K562 (cell line): ENCODE measurements around the gene MGAM2. TPM values are rescaled to one million over a fixed set of nuclear protein-coding genes. Genes with fewer than 3 reads are reported as not detected.

Source experiments
- ATAC-seq: fragments of 200-7000 bp; cut with Tn5 transposase; 3 replicates; pipeline ENCODE4 v1.9.1; 2020; ENCODE audit warnings: moderate library complexity
- BruUV-seq: library from RNA; stranded (reverse); fragments of 400-500 nt; replicated peaks from 2 replicates; lab custom pipeline; 2021; lab: Mats Ljungman, UMichigan
- CTCF ChIA-PET: fragments of 300-600 bp; formaldehyde crosslinking; extraction: SDS; loops from one replicate; lab custom pipeline; 2021; ENCODE audit warnings: low intra/inter-chr PET ratio; lab: Yijun Ruan, JAX
- POLR2A ChIA-PET: fragments of 300-600, 350-650 bp; sonication (Branson Sonifier 250); formaldehyde crosslinking; extraction: SDS; loops from one replicate; lab custom pipeline; 2021; ENCODE audit warnings: antibody characterized with exemption, inconsistent platforms; lab: Yijun Ruan, JAX
- DNase-seq, 4 experiments: peaks; one replicate each; pipeline versions ENCODE4 v3.0.0 to v3.0.0-alpha.2; 2011 to 2018; ENCODE audit warnings: low spot score in 3 of 4, mixed read lengths in 3 of 4; ENCODE audit errors: extremely low read depth in 1 of 4
- FAIRE-seq: peaks from 2 replicates; lab custom pipeline; 2011; peaks lifted over from hg19 to GRCh38; lab: Jason Lieb, UNC
- H2AFZ ChIP-seq: 2 replicates; pipeline ENCODE4 v1.6.0; 2011; ENCODE audit warnings: low read depth, low read length, control low read depth, inconsistent platforms
- H3K27ac ChIP-seq: fragments of 200-600 bp; 3 replicates; pipeline ENCODE4 v1.8.0; 2011; ENCODE audit warnings: low read depth, mild to moderate bottlenecking, control low read depth, inconsistent platforms, low read length, moderate library complexity, mixed read lengths; ENCODE audit errors: extremely low read depth
- H3K27me3 ChIP-seq, 2 experiments: fragments of 300-600 bp in 1 of 2; 2 replicates in 1 of 2; 3 replicates in 1 of 2; pipeline versions ENCODE4 v1.6.0 to v1.8.0; 2011; ENCODE audit warnings: inconsistent platforms in 2 of 2, low read length in 2 of 2, mild to moderate bottlenecking in 1 of 2, mixed read lengths in 1 of 2, moderate library complexity in 1 of 2; ENCODE audit not compliant: control insufficient read depth in 2 of 2, insufficient read depth in 2 of 2
- H3K36me3 ChIP-seq: fragments of 300-600 bp; 3 replicates; pipeline ENCODE4 v1.8.0; 2011; ENCODE audit warnings: mild to moderate bottlenecking, low read length, inconsistent platforms; ENCODE audit not compliant: control insufficient read depth, insufficient read depth
- H3K4me1 ChIP-seq, 2 experiments: fragments of 200-600 bp in 1 of 2; replicated peaks in 1 of 2; 2 replicates in 1 of 2; 3 replicates in 1 of 2; pipeline versions ENCODE4 v1.5.1 to v1.8.0; 2011; ENCODE audit warnings: inconsistent platforms in 2 of 2, low read length in 2 of 2, mild to moderate bottlenecking in 1 of 2, mixed read lengths in 1 of 2, moderate library complexity in 1 of 2; ENCODE audit not compliant: control insufficient read depth in 2 of 2, insufficient read depth in 2 of 2
- H3K4me2 ChIP-seq: 2 replicates; pipeline ENCODE4 v1.6.1; 2011; ENCODE audit warnings: low read length, control low read depth, inconsistent platforms, mixed read lengths; ENCODE audit not compliant: insufficient read depth
- H3K4me3 ChIP-seq: fragments of 200-600 bp; sonication (generic), shearing (Covaris generic); 2 replicates; pipeline ENCODE4 v1.5.1; 2016; ENCODE audit warnings: control low read depth, inconsistent platforms
- H3K79me2 ChIP-seq: fragments of 200-600 bp; 3 replicates; pipeline ENCODE4 v1.8.0; 2011; ENCODE audit warnings: low read length, inconsistent platforms; ENCODE audit not compliant: control insufficient read depth, insufficient read depth
- H3K9ac ChIP-seq, 2 experiments: 2 replicates each; pipeline versions ENCODE4 v1.6.0 to v1.6.1; 2011; ENCODE audit warnings: low read depth in 2 of 2, low read length in 2 of 2, control low read depth in 1 of 2, inconsistent platforms in 1 of 2, mild to moderate bottlenecking in 1 of 2, mixed read lengths in 1 of 2; ENCODE audit not compliant: insufficient read depth in 1 of 2
- H3K9me1 ChIP-seq: one replicate; pipeline ENCODE4 v1.6.0; 2011; ENCODE audit warnings: inconsistent platforms, mild to moderate bottlenecking, low read length, moderate library complexity; ENCODE audit not compliant: control insufficient read depth, insufficient read depth
- H3K9me3 ChIP-seq: replicated peaks from 2 replicates; pipeline ENCODE4 v1.5.1; 2011; ENCODE audit warnings: low read depth, low read length, inconsistent platforms; ENCODE audit not compliant: control insufficient read depth, insufficient read depth
- H4K20me1 ChIP-seq: replicated peaks from 2 replicates; pipeline ENCODE4 v1.6.1; 2011; ENCODE audit warnings: low read length, inconsistent platforms, mixed read lengths; ENCODE audit not compliant: control insufficient read depth, insufficient read depth
- CEBPB ChIP-seq: fragments of 450-650 bp; IDR thresholded peaks from 2 replicates; pipeline ENCODE4 v1.6.1; 2016; ENCODE audit warnings: missing genetic modification characterization, missing compliant biosample characterization
- E2F3 ChIP-seq: fragments of 250-450 bp; sonication (Bioruptor Pico); IDR thresholded peaks from 2 replicates; pipeline ENCODE4 v1.4.0; 2020; ENCODE audit warnings: mild to moderate bottlenecking
- ZNF316 ChIP-seq: fragments of 450-650 bp; IDR thresholded peaks from 2 replicates; pipeline ENCODE4 v1.6.1; 2016
- WGBS: fragments of 100-300 bp; shearing (Covaris generic); methylation state at CpG from one replicate; pipeline ENCODE4 v1.1.6; 2016; ENCODE audit warnings: low coverage, mixed read lengths; ENCODE audit not compliant: insufficient coverage; ENCODE audit errors: missing lambda C conversion rate; 5-methylcytosine and 5-hydroxymethylcytosine counted together
- in situ Hi-C: fragments of 300-500 bp; cut with MboI; formaldehyde crosslinking; loops from 4 replicates; pipeline ENCODE4 v1.15.0; 2018; ENCODE audit warnings: inconsistent platforms, mixed read lengths
- intact Hi-C: fragments of 100-400 bp; cut with micrococcal nuclease; formaldehyde crosslinking; loops from 2 replicates; pipeline ENCODE4 v1.14.2; 2022
- polyA plus RNA-seq, 8 experiments: library from polyadenylated mRNA; depleted of rRNA in 4 of 8; stranded (reverse) in 5 of 8; unstranded in 3 of 8; fragments of >200 nt; fragmentation: Nextera tagmentation in 2 of 8; fragmentation: Illumina TruSeq in 1 of 8; extraction: Ambion mirVana in 2 of 8; extraction: Trizol in 1 of 8; gene quantifications; 2 replicates each; pipeline versions ENCODE4 v1.2.1 to v1.2.3, GENCODE V29; 2011 to 2014; ENCODE audit warnings: inconsistent platforms in 1 of 8, missing spikeins in 1 of 8
- total RNA-seq, 7 experiments: library from RNA; depleted of rRNA in 6 of 7; stranded (reverse); fragments of >200 nt in 6 of 7; fragmentation: Illumina TruSeq in 2 of 7; extraction: Trizol in 2 of 7; gene quantifications; 2 replicates each; pipeline versions ENCODE4 v1.2.1 to v1.2.3, GENCODE V29; 2011 to 2021; ENCODE audit warnings: low replicate concordance in 1 of 7
- TF ChIP-seq, protein P1 (sequence below): sonication (generic); formaldehyde crosslinking; IDR thresholded peaks from 2 replicates; pipeline ENCODE4 v1.8.0; 2022; ENCODE audit warnings: mild to moderate bottlenecking, low read depth, missing genetic modification reagents

Gene MGAM2
- total and polyA plus RNA-seq, 9 of the 15 experiments (the other 6 are each of a cell fraction or from before 2014, with no cell fraction given) = 0.03 TPM; not detected in 8

- ATAC-seq = no peak
- POLR2A ChIA-PET = no interaction called here
- FAIRE-seq = no peak
Measured at GRCh38 chr7:142176901-142177300, 65.4 kb downstream of the MGAM2 start.

DNA sequence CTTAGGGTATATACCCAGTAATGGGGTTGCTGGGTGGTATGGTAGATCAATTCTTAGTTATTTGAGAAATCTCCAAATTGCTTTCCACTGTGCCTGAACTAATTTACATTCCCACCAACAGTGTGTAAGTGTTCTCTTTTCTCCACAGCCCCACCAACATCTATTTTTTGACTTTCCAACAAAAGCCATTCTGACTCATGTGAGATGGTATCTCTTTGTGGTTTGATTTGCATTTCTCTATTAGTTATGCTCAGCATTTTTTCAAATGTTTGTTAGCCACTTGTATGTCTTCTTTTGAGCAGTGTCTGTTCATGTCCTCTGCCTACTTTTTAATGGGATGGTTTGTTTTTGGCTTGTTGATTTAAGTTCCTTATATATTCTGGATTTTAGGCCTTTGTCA is 66.4 kb downstream of the MGAM2 start:
- H3K4me1 ChIP-seq = no peaks in the 10 kb centered on the region
- no peak for ATAC-seq
- peak; percentile 11; the same call in 1 of the 2 replicates for TF ChIP-seq ZNF316
- TF ChIP-seq, protein P1, sequence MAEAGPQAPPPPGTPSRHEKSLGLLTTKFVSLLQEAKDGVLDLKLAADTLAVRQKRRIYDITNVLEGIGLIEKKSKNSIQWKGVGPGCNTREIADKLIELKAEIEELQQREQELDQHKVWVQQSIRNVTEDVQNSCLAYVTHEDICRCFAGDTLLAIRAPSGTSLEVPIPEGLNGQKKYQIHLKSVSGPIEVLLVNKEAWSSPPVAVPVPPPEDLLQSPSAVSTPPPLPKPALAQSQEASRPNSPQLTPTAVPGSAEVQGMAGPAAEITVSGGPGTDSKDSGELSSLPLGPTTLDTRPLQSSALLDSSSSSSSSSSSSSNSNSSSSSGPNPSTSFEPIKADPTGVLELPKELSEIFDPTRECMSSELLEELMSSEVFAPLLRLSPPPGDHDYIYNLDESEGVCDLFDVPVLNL (CRISPR knock-in tag) = no peak
- TF ChIP-seq, all 486 proteins: peak for 1
- H3K4me2 ChIP-seq = no peak overlapping the region
- H3K9ac ChIP-seq = no peak overlapping the region
- H3K36me3 ChIP-seq = no peaks in the 10 kb centered on the region
- H3K9me3 ChIP-seq = no peaks in the 10 kb centered on the region
- H2AFZ ChIP-seq = no peak overlapping the region
- intact Hi-C loops = no loop called here
- in situ Hi-C loops = no loop called here
- H3K27ac ChIP-seq = no peak overlapping the region
- FAIRE-seq = no peak
- no peak for DNase-seq
- no peaks in the 10 kb centered on the region for H3K9me1 ChIP-seq
- H3K79me2 ChIP-seq = no peaks in the 10 kb centered on the region
- ChIA-PET CTCF (no interaction called here), POLR2A (no interaction called here)
- BruUV-seq = no TSS peak
- no peak overlapping the region for H3K4me3 ChIP-seq
- H4K20me1 ChIP-seq = no peaks in the 10 kb centered on the region
- H3K27me3 ChIP-seq = no peaks in the 10 kb centered on the region

More at GRCh38 chr7:142176901-142177300, 65.4 kb downstream of the MGAM2 start:
- WGBS = 0% methylated on average over 1 of the region's 1 CpG
- Histone ChIP-seq H3K27me3 (no peaks in the 10 kb centered on the region), H3K9me1 (no peaks in the 10 kb centered on the region), H3K4me2 (no peak overlapping the region), H2AFZ (no peak overlapping the region), H3K27ac (no peak overlapping the region), H4K20me1 (no peaks in the 10 kb centered on the region), H3K36me3 (no peaks in the 10 kb centered on the region), H3K9me3 (no peaks in the 10 kb centered on the region), H3K9ac (no peak overlapping the region), H3K79me2 (no peaks in the 10 kb centered on the region), H3K4me3 (no peak overlapping the region), H3K4me1 (no peaks in the 10 kb centered on the region)
- DNase-seq = no peak
- in situ Hi-C loops (no loop called here), intact Hi-C loops (no loop called here)
- 0 out of 2 replicates have a peak, but pooled peaks have one; percentile 7 for TF ChIP-seq CEBPB (tag)
- TF ChIP-seq E2F3 (CRISPR knock-in tag) = no peak
- CTCF ChIA-PET = no interaction called here
- BruUV-seq = no TSS peak
